Rectal smooth muscle tissue (tissue), 1 donor: Measurements from ENCODE around the gene NMRK2.
A peak's percentile ranks its signal among the peaks of the same experiment; 100 is the strongest.
"Not testable (repeated sequence)": the region's sequence is repeated elsewhere in the genome, so short reads cannot be mapped to it uniquely, and the experiment has no call there.

ENCODE experiments used
- H3K27ac ChIP-seq: one replicate; pipeline ENCODE4 v1.7.0; 2013; ENCODE audit warnings: low read depth, low read length, inconsistent platforms
- H3K27me3 ChIP-seq: one replicate; pipeline ENCODE4 v1.7.0; 2013; ENCODE audit warnings: low read length; ENCODE audit not compliant: control insufficient read depth, insufficient read depth
- H3K36me3 ChIP-seq: one replicate; pipeline ENCODE4 v1.7.0; 2013; ENCODE audit warnings: low read length; ENCODE audit not compliant: control insufficient read depth, insufficient read depth
- H3K4me1 ChIP-seq: one replicate; pipeline ENCODE4 v1.7.0; 2013; ENCODE audit warnings: low read length; ENCODE audit not compliant: control insufficient read depth, insufficient read depth
- H3K4me3 ChIP-seq: one replicate; pipeline ENCODE4 v1.7.0; 2013; ENCODE audit warnings: low read length
- H3K9ac ChIP-seq: one replicate; pipeline ENCODE4 v1.7.0; 2013; ENCODE audit warnings: low read length

Gene NMRK2

GRCh38 chr19:3944018-3944721 lies 11.3 kb downstream of the NMRK2 start:
- H3K27ac ChIP-seq = no peak overlapping the region
- no peak overlapping the region for H3K4me3 ChIP-seq
- no peak overlapping the region for H3K9ac ChIP-seq
- no peaks in the 10 kb centered on the region for H3K27me3 ChIP-seq
- no peaks in the 10 kb centered on the region for H3K36me3 ChIP-seq
- H3K4me1 ChIP-seq = no peaks in the 10 kb centered on the region

- Histone ChIP-seq H3K27me3 (no peaks in the 10 kb centered on the region), H3K4me3 (no peak overlapping the region), H3K9ac (no peak overlapping the region), H3K27ac (no peak overlapping the region), H3K36me3 (no peaks in the 10 kb centered on the region), H3K4me1 (no peaks in the 10 kb centered on the region)
Observed at GRCh38 chr19:3945838-3946237, 13.0 kb downstream of the NMRK2 start.

- H3K27ac ChIP-seq, H3K27me3 ChIP-seq, H3K4me1 ChIP-seq, H3K9ac ChIP-seq, H3K4me3 ChIP-seq, H3K36me3 ChIP-seq: not testable (repeated sequence)
Observed at GRCh38 chr19:3947316-3947933, 14.6 kb downstream of the NMRK2 start.

GRCh38 chr19:3949294-3949693 lies 16.4 kb downstream of the NMRK2 start:
- Histone ChIP-seq H3K4me1 (peaks cover 13% of the 10 kb centered on the region), H3K27ac (no peak overlapping the region), H3K4me3 (no peak overlapping the region), H3K36me3 (no peaks in the 10 kb centered on the region), H3K27me3 (no peaks in the 10 kb centered on the region), H3K9ac (no peak overlapping the region)

- Histone ChIP-seq H3K9ac (no peak overlapping the region), H3K27me3 (no peaks in the 10 kb centered on the region), H3K27ac (peak overlapping the region; percentile 95), H3K4me3 (no peak overlapping the region), H3K4me1 (peaks cover 14% of the 10 kb centered on the region), H3K36me3 (no peaks in the 10 kb centered on the region)
Observed at GRCh38 chr19:3949997-3950859, 17.4 kb downstream of the NMRK2 start.

GRCh38 chr19:3950871-3951861 lies 18.3 kb downstream of the NMRK2 start:
- no peaks in the 10 kb centered on the region for H3K27me3 ChIP-seq
- peaks cover 5% of the 10 kb centered on the region for H3K36me3 ChIP-seq
- peak overlapping the region; percentile 95 for H3K27ac ChIP-seq
- peaks cover 14% of the 10 kb centered on the region for H3K4me1 ChIP-seq
- H3K4me3 ChIP-seq = peak overlapping the region; percentile 33
- no peak overlapping the region for H3K9ac ChIP-seq

- H3K36me3 ChIP-seq, H3K4me3 ChIP-seq, H3K27me3 ChIP-seq, H3K9ac ChIP-seq: not testable (repeated sequence)
- Histone ChIP-seq H3K4me1 (peaks cover 14% of the 10 kb centered on the region), H3K27ac (peak overlapping the region; percentile 67)
Observed at GRCh38 chr19:3952755-3953276, 19.9 kb downstream of the NMRK2 start.

- H3K9ac ChIP-seq = no peak overlapping the region
- peaks cover 14% of the 10 kb centered on the region for H3K4me1 ChIP-seq
- H3K27me3 ChIP-seq = no peaks in the 10 kb centered on the region
- peak overlapping the region; percentile 70 for H3K27ac ChIP-seq
- H3K36me3 ChIP-seq = peaks cover 16% of the 10 kb centered on the region
- H3K4me3 ChIP-seq = no peak overlapping the region
Observed at GRCh38 chr19:3954107-3954506, 21.2 kb downstream of the NMRK2 start.

- Histone ChIP-seq H3K27ac (peak overlapping the region; percentile 32), H3K36me3 (peaks cover 23% of the 10 kb centered on the region), H3K4me1 (peaks cover 14% of the 10 kb centered on the region)
- H3K27me3 ChIP-seq, H3K4me3 ChIP-seq, H3K9ac ChIP-seq: not testable (repeated sequence)
Observed at GRCh38 chr19:3955276-3955675, 22.4 kb downstream of the NMRK2 start.

GRCh38 chr19:3955688-3956087 lies 22.8 kb downstream of the NMRK2 start:
- no peaks in the 10 kb centered on the region for H3K27me3 ChIP-seq
- peak overlapping the region; percentile 32 for H3K27ac ChIP-seq
- H3K4me1 ChIP-seq = peaks cover 14% of the 10 kb centered on the region
- H3K36me3 ChIP-seq = peaks cover 25% of the 10 kb centered on the region
- no peak overlapping the region for H3K9ac ChIP-seq
- no peak overlapping the region for H3K4me3 ChIP-seq

GRCh38 chr19:3958836-3959765 lies 26.2 kb downstream of the NMRK2 start:
- Histone ChIP-seq H3K27ac (no peak overlapping the region), H3K9ac (no peak overlapping the region), H3K4me3 (no peak overlapping the region), H3K36me3 (peaks cover 47% of the 10 kb centered on the region), H3K4me1 (peaks cover 3% of the 10 kb centered on the region), H3K27me3 (no peaks in the 10 kb centered on the region)
